ENCODE results near the gene CATSPER4. TPM values are rescaled to one million over a fixed set of nuclear protein-coding genes. Genes with fewer than 3 reads are reported as not detected.

Gene CATSPER4
- total and polyA plus RNA-seq, 2 of the 8 experiments (the other 6 are each of a cell fraction or from before 2014, with no cell fraction given) = 0.65 to 0.83 TPM

DNA sequence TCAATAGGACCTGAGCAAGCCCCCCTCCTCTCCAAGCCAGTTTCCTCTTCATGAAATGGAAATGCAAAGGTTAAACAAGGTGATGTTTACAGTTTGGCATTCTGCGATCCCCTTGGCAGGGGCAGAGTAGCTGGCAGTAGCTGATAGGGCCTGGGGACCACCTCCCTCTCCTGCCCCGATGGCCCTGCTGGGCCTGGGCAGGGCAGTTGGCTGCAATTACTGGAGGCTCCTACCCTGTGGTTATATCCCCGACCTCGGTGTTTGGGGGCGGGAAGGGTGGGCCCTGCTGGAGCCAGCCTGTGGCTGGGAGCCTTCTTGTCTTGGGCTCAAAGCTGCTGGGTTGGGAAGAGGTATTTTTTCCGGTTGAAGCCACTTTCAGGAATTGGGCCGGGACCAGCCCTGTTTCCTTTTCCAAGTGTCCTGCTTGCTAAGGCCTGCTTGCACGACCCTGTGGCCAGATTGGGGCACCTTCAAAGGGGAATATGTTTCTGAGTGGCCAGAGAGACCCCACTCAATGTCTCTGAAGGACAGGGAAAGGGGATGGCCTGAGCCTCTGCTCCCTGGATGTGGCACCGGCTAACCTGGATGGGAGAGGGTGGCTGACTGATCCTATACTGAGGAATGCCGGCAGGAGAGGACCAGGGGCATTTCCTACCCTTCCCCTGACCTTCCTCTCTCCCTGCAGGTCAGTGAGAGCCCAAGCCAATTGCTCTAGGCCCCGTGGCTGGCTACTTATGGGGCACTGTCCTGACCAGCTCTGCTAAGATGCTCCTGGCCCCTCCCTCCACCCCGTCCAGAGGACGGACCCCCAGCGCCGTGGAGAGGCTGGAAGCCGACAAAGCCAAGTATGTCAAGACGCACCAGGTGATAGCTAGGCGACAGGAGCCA lies 29.6 kb upstream of the CATSPER4 start (continued):
- TF ChIP-seq ZNF274 (IDR thresholded peaks at IDR 0.05; ENCODE audit: borderline replicate concordance, extremely low read depth, low read length) (no peak), NANOG (IDR thresholded peaks at IDR 0.05; ENCODE audit: insufficient read depth, low read depth, low read length, poor library complexity, severe bottlenecking) (no peak), POLR2A (IDR thresholded peaks at IDR 0.05; ENCODE audit: control extremely low read depth in 1 of 2, low read depth in 2 of 2, low read length in 2 of 2) (no peak; a peak in 1 of 3 replicates)

Measured in H1 (cell line).